ENCODE results near the gene DZIP1. TPM values are rescaled to one million over a fixed set of nuclear protein-coding genes. Genes with fewer than 3 reads are reported as not detected.

DZIP1 gene
- total RNA-seq, 1 experiment from 2014 or later, result 33.6 TPM

GRCh38 chr13:95593462-95593861 lies 51.0 kb downstream of the DZIP1 start:
- 0 out of 7 replicates have a peak overlapping the region, but pooled peaks of 1 of the 3 experiments have one; percentile 9 for H3K27ac Mint-ChIP-seq
- no peaks in the 10 kb centered on the region for H3K9me3 Mint-ChIP-seq
- no CpG with 5 or more reads among the region's 1 CpG for WGBS (ENCODE audit: extremely low coverage, insufficient read length, low lambda C conversion rate)
- Histone ChIP-seq H2BK120ac (ENCODE audit: low read depth, low read length, poor library complexity, severe bottlenecking) (no peak overlapping the region), H3K23ac (ENCODE audit: insufficient read length, low read depth, low read length) (no peak overlapping the region), H3K27ac (ENCODE audit: insufficient read length, low read depth, low read length) (no peak overlapping the region), H3K27me3 (ENCODE audit: insufficient read depth, low read length) (no peaks in the 10 kb centered on the region; the same call in 1 of the 2 replicates), H2BK20ac (ENCODE audit: low read depth, low read length, poor library complexity, severe bottlenecking) (no peak overlapping the region), H3K56ac (ENCODE audit: insufficient read length, low read depth, low read length) (no peak overlapping the region), H3K4me2 (ENCODE audit: insufficient read depth, insufficient read length, low read length) (no peak overlapping the region), H3K18ac (ENCODE audit: insufficient read length, low read depth, low read length) (no peak overlapping the region), H3K9me3 (ENCODE audit: control insufficient read depth, low read depth, low read length) (no peaks in the 10 kb centered on the region), H3K79me1 (ENCODE audit: insufficient read depth, low read depth, low read length, poor library complexity, severe bottlenecking) (peaks cover 2% of the 10 kb centered on the region), H2BK5ac (ENCODE audit: insufficient read length, low read length) (no peak overlapping the region), H4K20me1 (ENCODE audit: control insufficient read depth, insufficient read depth, insufficient read length) (no peaks in the 10 kb centered on the region), H3K9ac (ENCODE audit: extremely low read depth, insufficient read length, low read length) (no peak overlapping the region), H2AK5ac (ENCODE audit: insufficient read length, low read length) (no peak overlapping the region), H3K14ac (ENCODE audit: insufficient read depth, low read length) (no peak overlapping the region), H2BK15ac (ENCODE audit: low read depth, low read length) (no peak overlapping the region), H3K79me2 (ENCODE audit: insufficient read depth, low read length) (no peaks in the 10 kb centered on the region; the same call in 1 of the 2 replicates), H4K91ac (ENCODE audit: insufficient read length, low read depth, low read length) (no peak overlapping the region), H2AFZ (ENCODE audit: low read length) (no peak overlapping the region), H3K4ac (ENCODE audit: low read depth, low read length) (no peak overlapping the region), H3K23me2 (ENCODE audit: insufficient read length, low read depth, low read length, poor library complexity, severe bottlenecking) (no peaks in the 10 kb centered on the region), H2BK12ac (ENCODE audit: insufficient read length, low read depth, low read length) (no peak overlapping the region), H3K4me1 (ENCODE audit: insufficient read depth, low read length) (no peaks in the 10 kb centered on the region), H4K8ac (replicated peaks; ENCODE audit: insufficient read length, low read depth, low read length) (no peak overlapping the region), H4K5ac (ENCODE audit: insufficient read length, low read depth, low read length) (no peak overlapping the region), H3T11ph (ENCODE audit: low read length) (no peak overlapping the region)
- DNase-seq, result no peak
- no peak for TF ChIP-seq CTCF (conservative IDR thresholded peaks at IDR 0.05)
- H3K27me3 Mint-ChIP-seq (ENCODE audit: low read depth), result no peaks in the 10 kb centered on the region
- H3K36me3 Mint-ChIP-seq (ENCODE audit: insufficient read depth in 1 of 3, low read depth in 3 of 3), result peaks cover 5 to 38% (median 10%) of the 10 kb centered on the region in 3 experiments; a peak in 6 of 7 replicates
- no peaks in the 10 kb centered on the region for H3K4me1 Mint-ChIP-seq
- H3K4me3 Mint-ChIP-seq, result no peak overlapping the region
